NCI-H446 (cell line): ENCODE measurements around the gene TMEM204.

Experiments
- DNase-seq, 2 experiments: peaks; one replicate each; lab custom pipeline; 2025; lab: John Stamatoyannopoulos, UW

TMEM204 gene

DNA sequence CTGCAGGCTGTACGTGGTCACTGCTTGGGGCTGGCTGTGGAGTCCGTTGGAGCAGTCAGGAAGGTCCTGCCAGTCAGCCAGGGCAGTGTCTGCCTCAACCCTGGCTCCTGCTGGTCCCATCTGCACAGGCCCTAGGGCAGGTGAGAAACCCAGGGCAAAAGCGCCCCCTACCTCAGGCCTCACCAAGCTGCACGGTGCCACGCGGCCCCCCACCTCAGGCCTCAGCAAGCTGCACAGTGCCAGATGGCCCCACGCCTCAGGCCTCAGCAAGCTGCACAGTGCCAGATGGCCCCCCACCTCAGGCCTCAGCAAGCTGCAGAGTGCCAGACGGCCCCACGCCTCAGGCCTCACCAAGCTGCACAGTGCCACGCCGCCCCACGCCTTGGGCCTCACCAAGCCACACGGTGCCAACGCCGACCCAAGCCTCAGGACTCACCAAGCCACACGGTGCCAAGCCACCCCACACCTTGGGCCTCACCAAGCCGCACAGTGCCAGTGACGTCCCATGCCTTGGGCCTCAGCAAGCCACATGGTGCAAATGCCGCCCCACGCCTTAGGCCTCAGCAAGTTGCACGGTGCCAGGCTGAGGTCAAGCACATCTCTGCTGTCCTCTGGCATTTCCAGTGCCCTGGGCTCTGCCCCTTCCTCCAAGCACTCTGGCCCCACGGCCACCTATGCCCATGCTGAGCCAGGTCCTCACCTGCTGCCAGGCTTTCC is 5.5 kb downstream of the TMEM204 start:
- DNase-seq = peak; percentile 15 to 47

DNA sequence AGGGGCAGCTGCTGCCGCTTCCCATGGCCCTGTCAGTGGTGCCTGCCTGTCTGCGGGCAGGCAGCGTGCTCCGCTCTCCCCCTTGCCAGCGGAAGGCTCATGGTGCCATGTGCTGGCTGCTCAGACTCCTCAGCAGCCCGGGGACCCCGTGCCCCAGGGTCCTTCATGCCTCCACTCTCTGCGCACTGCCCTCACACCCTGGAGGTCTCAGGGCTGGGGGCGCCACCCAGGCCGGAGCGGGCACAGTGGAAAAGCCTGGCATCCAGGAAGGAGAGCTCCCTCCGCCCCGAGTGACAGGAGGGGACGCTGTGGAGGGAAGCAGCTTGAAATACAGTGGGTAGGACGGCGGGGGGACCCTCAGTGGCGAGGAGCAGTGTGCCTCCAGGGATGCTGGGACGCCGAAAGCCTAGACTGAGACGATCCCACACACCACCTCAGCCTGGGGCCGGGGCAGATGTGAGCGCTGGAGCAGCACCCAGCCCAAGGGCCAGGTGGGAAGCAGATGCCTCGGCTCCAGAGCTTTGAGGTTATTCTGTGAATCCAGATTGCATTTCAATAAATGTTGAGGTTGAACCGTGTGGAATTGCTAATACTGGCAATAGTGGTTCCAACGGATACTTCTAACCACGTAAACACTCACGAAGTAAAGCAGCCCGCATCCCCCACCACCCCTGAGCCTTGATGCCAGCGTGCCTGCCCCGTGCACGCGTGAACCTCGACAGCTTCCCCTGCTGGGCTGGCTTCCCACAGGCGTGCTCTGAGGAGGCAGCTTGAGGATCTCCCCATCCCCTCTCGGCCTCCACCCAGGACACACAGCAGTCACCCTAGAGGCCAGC is 6.5 kb downstream of the TMEM204 start:
- no peak for DNase-seq

GRCh38 chr16:1540556-1540855 is 7.0 kb downstream of the TMEM204 start:
- DNase-seq = no peak

DNA sequence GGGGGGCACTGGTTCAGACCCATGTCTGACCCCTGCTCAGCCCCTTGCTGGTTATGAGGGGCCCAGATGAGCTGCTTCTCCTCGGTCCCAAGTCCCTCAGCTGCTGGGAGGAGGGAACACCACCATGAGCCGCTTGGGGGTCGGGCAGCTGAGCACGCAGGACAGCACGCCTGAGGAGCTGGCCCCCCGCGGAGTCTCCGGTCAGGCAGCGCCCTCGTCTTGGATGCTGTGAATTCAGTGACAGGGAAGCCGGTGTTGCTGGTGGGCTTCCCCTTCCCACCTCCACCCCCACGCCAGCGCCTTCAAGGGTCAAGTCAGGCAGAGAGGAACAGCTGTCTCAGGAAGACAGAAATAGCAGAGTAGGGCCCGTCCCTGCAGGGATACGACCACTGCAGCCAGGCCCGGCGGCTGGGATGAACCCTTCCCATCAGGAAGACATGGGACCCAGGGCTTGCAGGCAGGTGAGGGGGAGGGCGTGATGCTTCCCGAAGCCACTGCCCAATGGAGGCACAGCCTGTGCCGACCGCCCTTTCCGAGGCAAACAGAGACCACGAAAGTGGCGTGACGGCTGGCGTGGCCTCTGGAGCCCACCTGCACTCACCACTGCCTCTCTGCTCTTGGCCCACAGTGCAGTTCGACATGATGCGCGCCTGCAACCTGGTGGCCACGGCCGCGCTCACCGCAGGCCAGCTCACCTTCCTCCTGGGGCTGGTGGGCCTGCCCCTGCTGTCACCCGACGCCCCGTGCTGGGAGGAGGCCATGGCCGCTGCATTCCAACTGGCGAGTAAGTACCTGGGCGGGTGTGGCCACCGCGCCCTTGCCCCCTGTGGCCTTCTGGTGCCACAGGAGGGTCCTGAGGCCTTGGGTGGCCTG is 8.1 kb downstream of the TMEM204 start:
- DNase-seq = no peak

DNA sequence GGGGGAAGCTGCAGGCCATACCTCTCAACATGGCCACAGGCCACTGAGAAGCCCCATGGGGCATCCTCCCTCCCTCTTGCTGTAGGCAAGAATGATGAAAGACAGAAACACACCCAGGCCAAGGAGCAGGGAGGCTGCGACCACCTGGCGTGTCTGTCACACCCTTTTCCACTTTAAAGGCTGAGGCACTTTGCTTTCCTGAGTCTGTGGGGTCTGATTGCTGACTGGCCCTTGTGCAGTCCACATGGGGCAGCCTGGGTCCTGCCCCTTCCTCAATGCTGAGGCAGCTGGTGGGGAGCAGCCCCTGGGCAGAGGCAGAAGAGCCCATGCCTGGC is 8.7 kb downstream of the TMEM204 start:
- no peak for DNase-seq

GRCh38 chr16:1542533-1542932 is 9.1 kb downstream of the TMEM204 start:
- no peak for DNase-seq

- DNase-seq = no peak
Observed at GRCh38 chr16:1543085-1543896, 9.8 kb downstream of the TMEM204 start.

GRCh38 chr16:1545044-1546040 is 11.9 kb downstream of the TMEM204 start:
- DNase-seq = no peak

GRCh38 chr16:1546430-1546829 is 13.0 kb downstream of the TMEM204 start:
- no peak for DNase-seq

DNA sequence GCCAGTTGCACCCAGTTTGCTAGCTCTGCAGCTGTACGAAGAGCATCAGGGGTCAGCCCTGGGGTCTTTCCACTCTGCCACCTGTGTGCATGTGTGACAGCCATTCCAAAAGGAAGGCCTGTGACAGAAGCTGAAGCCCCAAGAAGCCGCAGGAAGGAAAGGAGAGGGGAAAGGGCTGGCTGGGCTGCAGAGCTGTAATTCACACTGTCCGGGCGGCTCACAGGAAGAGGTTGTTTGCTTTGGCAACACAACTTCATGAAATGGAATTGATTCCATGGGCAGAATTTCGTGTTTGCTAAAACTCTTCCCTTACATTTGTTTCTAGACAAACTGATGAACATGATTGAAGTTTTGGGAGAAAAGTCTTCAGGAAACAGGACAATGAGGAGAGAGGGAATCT is 14.8 kb downstream of the TMEM204 start:
- DNase-seq = no peak

DNA sequence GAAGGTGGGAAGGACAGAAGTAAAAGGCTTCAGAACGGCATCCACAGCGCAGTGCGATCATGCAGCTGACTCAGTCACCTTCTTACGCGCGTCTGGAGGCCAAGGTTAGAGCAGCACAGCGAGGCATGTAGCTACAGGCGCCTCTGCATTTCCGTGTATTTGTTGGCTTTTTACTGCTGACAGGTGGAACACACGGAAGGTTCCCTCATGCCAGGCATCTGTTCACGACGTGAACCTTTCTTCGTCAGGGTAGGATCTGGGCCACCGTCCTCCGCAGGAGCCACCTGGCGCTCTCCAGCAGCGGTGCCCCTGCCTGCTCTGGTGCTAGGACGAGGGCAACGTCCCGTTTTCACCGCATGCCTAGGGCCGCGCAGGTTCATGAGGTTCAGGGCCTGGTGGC is 15.3 kb downstream of the TMEM204 start:
- DNase-seq = no peak

DNA sequence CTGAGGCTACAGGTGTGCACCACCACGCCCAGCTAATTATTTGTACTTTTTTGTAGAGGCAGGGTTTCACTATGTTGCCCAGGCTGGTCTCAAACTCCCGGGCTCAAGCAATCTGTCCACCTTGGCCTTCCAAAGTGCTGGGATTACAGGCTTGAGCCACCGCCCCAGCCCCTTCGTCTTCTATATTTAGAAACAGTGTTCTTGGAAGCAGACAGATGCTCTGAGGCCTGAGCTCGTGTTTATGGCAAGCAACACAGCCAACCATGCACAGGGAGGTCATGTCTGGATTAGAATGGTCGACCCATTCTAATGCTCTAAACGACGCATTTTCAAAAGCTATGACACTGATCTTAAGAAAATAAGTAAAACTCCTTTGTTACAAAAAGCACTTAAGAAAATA is 16.6 kb downstream of the TMEM204 start:
- no peak for DNase-seq

GRCh38 chr16:1550696-1551095 is 17.2 kb downstream of the TMEM204 start:
- no peak for DNase-seq

DNA sequence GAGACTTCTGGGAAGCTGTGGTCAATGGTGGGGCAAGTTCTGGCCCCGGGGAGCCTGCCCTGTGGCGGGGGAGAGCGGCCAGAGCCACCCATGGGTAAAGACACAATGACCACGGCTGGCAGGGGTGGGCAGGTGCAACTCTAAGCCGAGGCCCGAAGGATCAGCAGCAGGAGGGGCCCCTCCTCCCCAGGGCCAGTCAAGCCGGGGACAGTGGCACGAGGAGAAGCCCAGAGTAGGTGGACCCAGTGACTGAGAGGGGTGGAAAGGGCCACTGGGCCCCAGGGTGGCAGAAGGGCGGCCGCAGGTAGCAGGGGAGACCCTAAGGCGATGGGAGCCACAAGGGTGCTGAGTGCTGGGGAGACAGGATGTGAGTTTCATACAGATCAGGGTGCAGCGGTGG is 17.7 kb downstream of the TMEM204 start:
- DNase-seq = no peak

- no peak for DNase-seq
Observed at GRCh38 chr16:1552129-1552528, 18.7 kb downstream of the TMEM204 start.

- no peak for DNase-seq
Observed at GRCh38 chr16:1553946-1554825, 20.7 kb downstream of the TMEM204 start.

- no peak for DNase-seq
Observed at GRCh38 chr16:1554826-1555445, 21.5 kb downstream of the TMEM204 start.

- DNase-seq = peak in 1 of 2 experiments; percentile 15
Observed at GRCh38 chr16:1556254-1556653, 22.8 kb downstream of the TMEM204 start.

GRCh38 chr16:1557074-1557473 is 23.6 kb downstream of the TMEM204 start:
- DNase-seq = no peak
